Ectodermal cell (in vitro differentiated cells): ENCODE results near the gene FXYD4.

Experiments
- H3K27ac ChIP-seq: 2 replicates; pipeline ENCODE4 v1.7.0; 2013; ENCODE audit warnings: mild to moderate bottlenecking, low read depth, low read length; ENCODE audit not compliant: insufficient read depth, poor library complexity, severe bottlenecking
- H3K27me3 ChIP-seq: 2 replicates; pipeline ENCODE4 v1.7.0; 2013; ENCODE audit warnings: mild to moderate bottlenecking, low read length; ENCODE audit not compliant: insufficient read depth, control insufficient read depth, poor library complexity, severe bottlenecking
- H3K36me3 ChIP-seq: one replicate; pipeline ENCODE4 v1.7.0; 2013; ENCODE audit warnings: low read length; ENCODE audit not compliant: control insufficient read depth, insufficient read depth
- H3K4me1 ChIP-seq: one replicate; pipeline ENCODE4 v1.7.0; 2013; ENCODE audit warnings: low read length; ENCODE audit not compliant: control insufficient read depth, insufficient read depth
- H3K4me3 ChIP-seq: 2 replicates; pipeline ENCODE4 v1.7.0; 2013; ENCODE audit warnings: low read depth, low read length, control low read depth; ENCODE audit not compliant: insufficient read depth
- H3K9me3 ChIP-seq: 2 replicates; pipeline ENCODE4 v1.7.0; 2013; ENCODE audit warnings: mild to moderate bottlenecking, low read length, moderate library complexity; ENCODE audit not compliant: control insufficient read depth
- WGBS, 2 experiments: methylation state at CpG; one replicate each; pipeline ENCODE4 v1.1.7; 2013; ENCODE audit warnings: missing lambda C conversion rate in 2 of 2; 5-methylcytosine and 5-hydroxymethylcytosine counted together

Gene FXYD4

DNA sequence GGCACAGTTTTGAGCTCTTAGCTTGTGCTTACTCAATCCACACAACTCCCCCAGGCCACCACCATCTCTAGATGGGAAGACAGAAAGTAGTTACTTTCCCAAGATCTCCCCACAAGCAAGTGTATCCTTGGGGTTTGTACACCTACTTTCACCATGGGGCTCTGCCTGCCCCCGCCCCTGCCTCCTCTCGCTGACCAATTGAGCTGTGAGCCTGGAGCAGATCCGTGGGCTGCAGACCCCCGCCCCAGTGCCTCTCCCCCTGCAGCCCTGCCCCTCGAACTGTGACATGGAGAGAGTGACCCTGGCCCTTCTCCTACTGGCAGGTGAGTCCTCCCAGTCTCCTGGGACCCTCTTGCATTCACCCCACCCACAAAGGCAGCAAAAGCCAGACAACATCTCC lies 2.0 kb downstream of the FXYD4 start:
- WGBS, 2 experiments: 73 to 77% methylated on average over 5 of the region's 5 CpGs
- no peaks in the 10 kb centered on the region for H3K36me3 ChIP-seq
- no peaks in the 10 kb centered on the region for H3K27me3 ChIP-seq
- no peak overlapping the region for H3K27ac ChIP-seq
- H3K4me1 ChIP-seq: peaks cover 13% of the 10 kb centered on the region
- H3K9me3 ChIP-seq: no peaks in the 10 kb centered on the region
- H3K4me3 ChIP-seq: no peak overlapping the region

DNA sequence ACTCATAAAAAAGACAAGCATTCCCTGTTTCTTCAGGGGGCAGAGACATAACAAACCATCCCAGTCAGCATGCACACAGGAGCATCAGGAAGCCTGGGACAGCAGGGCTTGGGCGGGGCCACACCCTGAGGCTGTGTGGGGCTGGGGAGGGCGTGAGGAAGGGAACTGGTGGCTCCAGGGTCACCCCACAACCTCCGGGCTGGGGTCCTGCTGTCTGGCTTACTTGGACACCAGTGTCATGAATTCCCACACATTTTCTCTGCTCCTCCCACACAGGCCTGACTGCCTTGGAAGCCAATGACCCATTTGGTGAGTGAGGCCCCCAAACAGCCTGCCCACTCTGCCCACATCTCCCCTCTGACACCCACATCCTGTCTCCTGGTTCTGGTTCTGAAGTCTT lies 2.8 kb downstream of the FXYD4 start:
- Histone ChIP-seq H3K4me3 (no peak overlapping the region), H3K27me3 (no peaks in the 10 kb centered on the region), H3K4me1 (peaks cover 13% of the 10 kb centered on the region), H3K9me3 (no peaks in the 10 kb centered on the region), H3K27ac (no peak overlapping the region), H3K36me3 (no peaks in the 10 kb centered on the region)
- 85 to 92% methylated on average over 3 of the region's 3 CpGs for WGBS, 2 experiments

DNA sequence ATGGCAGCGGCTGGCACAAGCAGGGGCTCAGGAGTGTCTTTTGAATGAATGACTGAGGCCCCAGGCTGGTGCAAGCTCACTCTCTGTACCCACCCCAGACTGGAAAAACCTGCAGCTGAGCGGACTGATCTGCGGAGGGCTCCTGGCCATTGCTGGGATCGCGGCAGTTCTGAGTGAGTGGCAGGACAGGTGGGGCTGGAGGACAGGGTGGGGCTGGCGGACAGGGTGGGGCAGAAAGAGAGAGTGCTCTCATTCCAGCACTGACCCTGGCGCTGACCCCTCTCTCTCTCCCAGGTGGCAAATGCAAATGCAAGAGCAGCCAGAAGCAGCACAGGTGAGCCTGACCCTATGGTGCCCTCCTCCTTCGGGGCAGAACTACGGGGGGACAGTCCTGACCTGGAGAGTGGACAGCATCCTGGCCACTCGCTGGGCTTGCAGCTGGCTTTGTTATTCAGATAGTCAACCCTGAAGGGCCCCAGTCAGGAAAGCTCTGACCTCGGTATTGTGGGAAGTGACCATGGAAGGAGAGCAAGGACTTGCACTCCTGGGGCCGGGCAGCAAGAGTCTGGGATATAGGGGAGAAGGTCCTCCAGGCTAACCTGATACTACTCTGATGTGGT lies 4.1 kb downstream of the FXYD4 start:
- Histone ChIP-seq H3K27ac (no peak overlapping the region), H3K4me1 (peaks cover 13% of the 10 kb centered on the region), H3K9me3 (no peaks in the 10 kb centered on the region), H3K27me3 (no peaks in the 10 kb centered on the region), H3K4me3 (no peak overlapping the region), H3K36me3 (no peaks in the 10 kb centered on the region)
- WGBS, 2 experiments: 77 to 81% methylated on average over 12 of the region's 12 CpGs

DNA sequence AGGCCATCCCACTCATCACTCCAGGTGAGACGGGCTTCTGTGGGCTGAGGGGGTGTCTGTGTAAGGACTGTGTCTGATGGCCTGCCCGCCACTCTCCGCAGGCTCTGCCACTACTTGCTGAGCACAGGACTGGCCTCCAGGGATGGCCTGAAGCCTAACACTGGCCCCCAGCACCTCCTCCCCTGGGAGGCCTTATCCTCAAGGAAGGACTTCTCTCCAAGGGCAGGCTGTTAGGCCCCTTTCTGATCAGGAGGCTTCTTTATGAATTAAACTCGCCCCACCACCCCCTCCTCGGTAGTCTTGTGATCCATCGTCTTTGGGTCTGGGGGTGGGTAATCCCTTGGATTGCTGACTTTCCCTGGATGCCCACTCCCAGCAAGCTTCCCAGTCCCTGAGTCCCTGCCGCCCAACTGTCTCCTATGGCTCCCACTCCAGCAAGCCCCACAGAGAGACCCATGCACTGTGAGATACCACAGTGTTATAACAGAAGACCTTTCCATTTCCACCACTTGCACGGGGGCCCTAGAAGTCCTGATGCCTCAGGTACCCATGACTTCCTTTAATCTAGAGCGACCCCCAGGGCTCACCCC lies 4.7 kb downstream of the FXYD4 start:
- no peak overlapping the region for H3K4me3 ChIP-seq
- 92 to 98% methylated on average over 8 to 9 of the region's 9 CpGs for WGBS, 2 experiments
- no peaks in the 10 kb centered on the region for H3K27me3 ChIP-seq
- no peak overlapping the region for H3K27ac ChIP-seq
- H3K36me3 ChIP-seq: no peaks in the 10 kb centered on the region
- peaks cover 13% of the 10 kb centered on the region for H3K4me1 ChIP-seq
- H3K9me3 ChIP-seq: no peaks in the 10 kb centered on the region

DNA sequence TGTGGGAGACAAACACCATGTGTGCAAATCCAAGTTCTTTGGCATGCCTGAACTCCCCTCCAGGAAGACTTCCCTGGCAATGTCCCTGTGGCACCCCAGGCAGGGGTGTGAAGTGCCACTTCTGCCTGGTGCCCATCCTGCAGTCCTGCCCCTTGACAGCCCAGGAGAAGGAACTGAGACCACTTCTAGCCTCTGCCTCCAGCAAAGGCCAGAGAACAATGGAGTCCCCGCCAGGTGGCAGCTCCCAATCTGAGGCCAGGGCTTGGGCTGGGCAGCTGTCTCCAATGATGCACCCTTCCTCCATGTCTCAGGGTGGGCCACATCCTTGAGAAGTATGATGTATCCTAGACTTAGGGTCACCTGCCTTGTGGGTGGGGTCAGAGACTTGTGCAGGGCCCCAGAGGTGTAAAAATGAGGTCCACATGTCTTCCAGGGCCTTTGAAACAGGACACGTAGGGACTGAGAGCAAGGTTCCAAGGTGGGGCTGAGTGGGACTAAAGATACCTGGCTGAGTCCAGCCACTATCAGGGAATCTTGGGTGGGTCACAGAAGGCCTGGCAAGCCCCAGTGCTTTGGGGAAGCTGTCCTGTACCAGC lies 5.5 kb downstream of the FXYD4 start:
- Histone ChIP-seq H3K9me3 (no peaks in the 10 kb centered on the region), H3K27me3 (no peaks in the 10 kb centered on the region), H3K4me3 (no peak overlapping the region), H3K36me3 (no peaks in the 10 kb centered on the region), H3K4me1 (peaks cover 13% of the 10 kb centered on the region), H3K27ac (no peak overlapping the region)
- 60 to 64% methylated on average over 2 of the region's 2 CpGs for WGBS, 2 experiments

DNA sequence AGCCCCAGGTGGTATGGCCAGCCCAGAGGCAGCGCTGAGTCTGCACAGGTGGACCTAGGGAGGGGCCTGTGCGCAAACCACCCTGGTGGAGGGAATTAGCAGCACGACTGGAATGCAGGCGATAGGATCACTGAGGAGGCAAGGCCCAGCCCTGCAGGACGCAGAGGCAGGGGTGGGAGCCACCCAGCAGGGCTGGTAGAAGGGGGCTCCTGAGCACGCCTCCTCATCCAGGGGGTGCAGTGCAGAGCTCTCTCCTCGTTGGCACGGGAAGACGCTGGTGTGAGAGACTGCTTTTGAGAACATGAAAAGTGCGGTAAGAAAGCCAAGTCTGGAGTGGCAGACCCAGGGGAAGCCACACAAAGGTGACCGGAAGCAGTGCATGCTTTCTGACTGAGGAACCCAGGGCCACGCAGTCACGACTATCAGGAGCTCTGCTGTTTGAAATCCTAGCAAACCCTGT lies 6.0 kb downstream of the FXYD4 start:
- no peaks in the 10 kb centered on the region for H3K9me3 ChIP-seq
- WGBS, 2 experiments: 75 to 77% methylated on average over 13 of the region's 13 CpGs
- peaks cover 13% of the 10 kb centered on the region for H3K4me1 ChIP-seq
- no peaks in the 10 kb centered on the region for H3K27me3 ChIP-seq
- H3K27ac ChIP-seq: no peak overlapping the region
- no peak overlapping the region for H3K4me3 ChIP-seq
- no peaks in the 10 kb centered on the region for H3K36me3 ChIP-seq

DNA sequence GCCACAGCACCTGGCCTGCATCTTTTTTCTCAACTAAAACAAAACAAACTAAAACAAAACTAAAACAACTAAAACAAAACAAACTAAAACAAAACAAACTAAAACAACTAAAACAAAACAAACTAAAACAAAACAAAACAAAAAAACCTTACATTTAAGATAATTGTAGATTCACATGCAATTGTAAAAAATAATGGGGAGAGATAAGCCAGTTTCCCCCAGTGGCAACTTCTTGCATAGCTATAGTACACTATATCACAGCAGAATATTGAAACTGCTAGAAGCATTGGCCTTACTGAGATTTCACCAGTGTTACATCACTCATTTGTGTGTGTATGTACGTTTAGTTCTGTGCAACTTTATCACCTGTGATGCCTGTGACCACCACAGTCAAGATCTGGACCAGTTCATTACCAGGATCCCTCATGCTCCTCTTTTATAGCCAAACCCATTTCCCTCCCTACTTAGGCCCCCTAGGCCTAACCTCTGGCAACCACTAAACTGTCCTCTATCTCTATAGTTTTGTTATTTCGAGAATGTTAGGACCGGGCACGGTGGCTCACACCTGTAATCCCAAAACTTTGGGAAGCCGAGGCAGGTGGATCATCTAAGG lies 9.3 kb downstream of the FXYD4 start:
- peaks cover 3% of the 10 kb centered on the region for H3K36me3 ChIP-seq
- H3K4me3 ChIP-seq: no peak overlapping the region
- no peaks in the 10 kb centered on the region for H3K27me3 ChIP-seq
- H3K4me1 ChIP-seq: no peaks in the 10 kb centered on the region
- H3K27ac ChIP-seq: no peak overlapping the region
- H3K9me3 ChIP-seq: no peaks in the 10 kb centered on the region
- 89 to 92% methylated on average over 5 of the region's 5 CpGs for WGBS, 2 experiments

DNA sequence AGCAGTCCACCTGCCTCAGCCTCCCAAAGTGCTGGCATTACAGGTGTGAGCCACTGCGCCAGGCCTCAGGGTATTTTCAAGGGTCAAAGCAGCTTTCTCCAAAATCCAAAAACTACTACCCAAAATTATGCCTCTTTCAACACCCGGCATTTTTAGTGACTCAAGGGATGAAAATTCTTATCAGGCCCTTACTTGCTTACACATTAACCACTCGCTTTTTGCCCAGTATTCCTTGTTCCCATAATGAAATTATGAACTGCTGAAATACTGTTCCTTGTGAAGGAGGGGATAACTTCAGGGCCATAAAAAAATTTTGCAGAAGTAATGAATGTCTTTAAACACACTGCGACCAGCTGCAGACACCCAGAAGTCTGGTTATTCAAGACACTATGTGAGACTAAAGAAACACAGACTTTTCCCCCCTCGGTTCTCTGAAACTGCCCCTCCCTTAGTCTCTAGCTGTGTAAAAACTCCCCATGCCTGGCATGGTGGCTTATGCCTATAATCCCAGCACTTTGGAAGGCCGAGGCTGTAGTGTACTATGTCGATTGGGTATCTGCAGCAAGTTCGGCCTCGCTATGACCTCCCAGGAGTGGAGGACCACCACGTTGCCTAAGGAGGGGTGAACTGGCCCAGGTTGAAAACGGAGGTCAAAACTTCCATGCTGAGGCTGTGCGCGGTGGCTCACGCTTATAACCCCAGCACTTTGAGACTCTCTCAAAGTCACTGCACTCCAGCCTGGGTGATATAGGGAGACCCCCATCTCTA lies 12.0 kb downstream of the FXYD4 start:
- no peaks in the 10 kb centered on the region for H3K27me3 ChIP-seq
- WGBS, 2 experiments: 85 to 88% methylated on average over 14 of the region's 14 CpGs
- no peak overlapping the region for H3K4me3 ChIP-seq
- no peaks in the 10 kb centered on the region for H3K4me1 ChIP-seq
- H3K9me3 ChIP-seq: no peaks in the 10 kb centered on the region
- no peak overlapping the region for H3K27ac ChIP-seq
- H3K36me3 ChIP-seq: peaks cover 28% of the 10 kb centered on the region

DNA sequence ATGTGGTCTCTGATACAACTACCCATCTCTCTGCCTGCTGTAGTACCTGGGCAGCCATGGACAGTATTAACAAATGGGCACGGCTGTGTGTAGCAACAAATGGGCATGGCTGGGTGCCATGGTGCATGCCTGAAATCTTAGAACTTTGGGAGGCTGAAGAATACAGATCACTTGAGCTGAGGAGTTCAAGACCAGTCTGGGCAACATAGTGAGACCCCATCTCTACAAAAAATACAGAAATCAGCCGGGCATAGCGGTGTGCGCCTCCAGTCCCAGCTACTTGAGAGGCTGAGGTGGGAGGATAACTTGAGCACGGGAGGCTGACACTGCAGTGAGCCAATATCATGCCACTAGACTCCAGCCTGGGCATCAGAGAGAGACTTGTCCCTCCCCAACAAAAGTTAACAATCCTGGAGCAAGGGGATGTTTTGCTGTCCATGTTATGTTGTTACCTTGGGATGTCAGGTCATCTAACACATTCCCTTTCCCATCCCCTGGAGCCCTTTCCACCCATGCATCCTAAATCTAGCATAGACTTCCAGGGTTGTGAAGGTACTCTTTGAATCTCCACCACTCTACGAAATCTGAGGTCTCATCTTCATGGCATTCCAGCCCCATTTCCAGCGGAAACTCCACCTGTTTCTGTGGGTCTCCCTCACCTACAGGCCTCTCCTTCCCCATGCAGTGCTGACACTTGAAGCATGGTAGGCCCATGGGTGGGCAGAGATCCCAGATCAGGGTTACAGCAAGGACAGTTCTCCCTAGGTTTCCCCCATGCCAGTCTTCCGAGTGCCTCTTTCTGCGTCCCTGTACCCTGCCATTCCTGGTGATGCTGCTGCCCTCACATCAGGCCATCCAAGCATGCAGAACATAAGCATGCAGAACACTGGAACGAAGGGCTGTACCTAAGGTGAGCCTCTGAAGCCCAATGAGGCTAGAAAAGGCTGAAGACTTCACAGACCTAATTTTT lies 13.1 kb downstream of the FXYD4 start:
- WGBS, 2 experiments: 92 to 93% methylated on average over 10 of the region's 10 CpGs
- Histone ChIP-seq H3K27ac (no peak overlapping the region), H3K36me3 (peaks cover 38% of the 10 kb centered on the region), H3K9me3 (no peaks in the 10 kb centered on the region), H3K27me3 (no peaks in the 10 kb centered on the region), H3K4me3 (no peak overlapping the region), H3K4me1 (no peaks in the 10 kb centered on the region)
